C1 segment of cervical spinal cord (tissue), 14 donors: ENCODE data around the gene POLR3H.
"Not testable (repeated sequence)": the region's sequence is repeated elsewhere in the genome, so short reads cannot be mapped to it uniquely, and the experiment has no call there.

Source experiments
- DNase-seq, 14 donors: peaks; one replicate each; lab custom pipeline; 2025; lab: John Stamatoyannopoulos, UW

Gene POLR3H

GRCh38 chr22:41543854-41544670 lies at the start of gene POLR3H:
Gene POLR3H, minus strand, starts transcription at chr22:41544470. Its CDS starts 369 bp downstream, at chr22:41544101.
- peak; percentile 68 to 99 (median 92) for DNase-seq

GRCh38 chr22:41593336-41593960 lies 49.2 kb upstream of the POLR3H start:
- not testable (repeated sequence) for DNase-seq

- DNase-seq, result peak; percentile 95 to 100 (median 98)
Measured at GRCh38 chr22:41589391-41590241, 45.3 kb upstream of the POLR3H start, which contains the start of gene PMM1. Gene PMM1, minus strand, starts transcription at chr22:41589840. Its CDS starts 35 bp downstream, at chr22:41589805.

DNA sequence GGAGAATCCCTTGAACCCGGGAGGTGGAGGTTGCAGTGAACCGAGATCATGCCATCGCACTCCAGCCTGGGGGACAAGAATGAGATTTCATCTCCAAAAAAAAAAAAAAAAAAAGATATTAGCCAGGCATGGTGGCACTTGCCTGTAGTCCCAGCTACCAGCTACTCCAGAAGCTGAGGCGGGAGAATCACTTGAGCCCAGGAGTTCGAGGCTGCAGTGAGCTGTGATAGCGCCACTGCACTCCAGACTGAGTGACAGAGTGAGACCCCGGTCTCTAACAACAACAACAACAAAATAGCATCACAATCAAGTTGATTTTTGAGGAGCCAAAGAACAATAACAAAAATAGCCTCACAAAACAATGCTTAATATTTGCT lies 43.1 kb upstream of the POLR3H start:
- DNase-seq, result no peak

GRCh38 chr22:41585898-41586297 lies 41.6 kb upstream of the POLR3H start:
- DNase-seq, result no peak

DNA sequence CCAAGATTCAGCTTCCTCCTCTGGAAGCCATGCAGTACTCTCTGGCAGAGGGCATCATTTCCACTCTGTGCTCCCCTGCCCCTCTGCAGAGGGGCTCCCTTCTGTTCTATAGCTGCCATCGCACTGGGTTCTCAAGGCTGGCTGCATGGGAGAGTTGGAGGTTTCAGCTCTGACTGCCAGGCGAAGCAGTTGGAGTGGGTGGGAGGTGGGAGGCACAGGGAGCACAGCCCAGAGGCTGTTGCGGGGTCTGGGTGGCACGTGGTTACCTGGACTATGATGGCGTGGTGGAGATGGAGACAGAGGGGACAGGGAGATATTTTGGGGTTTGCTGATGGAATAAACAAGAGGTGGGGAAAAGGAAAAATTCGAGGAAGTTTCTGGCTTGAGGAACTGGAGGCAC lies 40.6 kb upstream of the POLR3H start:
- DNase-seq, result no peak

DNA sequence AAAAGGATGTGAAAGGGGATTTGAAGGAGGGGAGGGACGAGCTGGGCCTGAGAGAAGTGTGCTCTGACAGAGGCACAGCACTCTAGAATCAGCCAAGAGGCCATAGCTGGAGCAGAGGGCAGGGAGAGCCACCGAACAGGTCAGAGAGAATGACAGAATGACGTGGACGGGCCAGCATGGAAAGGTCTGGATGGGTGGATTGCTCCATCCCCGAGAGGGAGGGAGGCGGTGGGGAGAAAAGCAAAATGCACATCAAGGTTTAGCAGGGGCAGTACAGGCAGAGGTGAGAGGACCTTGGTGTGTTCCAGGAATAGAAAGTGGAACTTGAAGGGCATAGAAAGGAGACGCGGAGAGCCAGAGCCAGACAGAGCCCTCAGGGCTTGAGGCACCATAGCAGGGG lies 38.4 kb upstream of the POLR3H start:
- no peak for DNase-seq

DNA sequence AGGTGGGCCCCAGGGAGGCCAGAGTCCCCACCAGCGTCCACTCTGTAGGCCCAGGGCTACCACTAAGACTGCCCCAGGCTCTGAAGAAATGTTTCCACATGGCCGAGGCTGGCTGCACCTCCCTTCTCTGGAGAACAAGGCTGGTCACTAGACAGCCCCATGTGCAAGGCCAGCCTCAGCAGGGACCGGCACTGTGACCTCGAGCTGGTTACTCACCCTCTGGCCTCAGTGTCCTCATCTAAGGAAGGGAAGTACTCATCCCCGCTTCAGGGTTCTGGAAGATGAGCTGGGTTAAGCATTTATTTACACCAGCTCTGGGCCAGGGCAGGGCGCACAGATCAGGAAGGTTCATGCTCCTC lies 35.7 kb upstream of the POLR3H start:
- no peak for DNase-seq

GRCh38 chr22:41579297-41579996 lies 35.2 kb upstream of the POLR3H start:
- DNase-seq, result no peak

DNA sequence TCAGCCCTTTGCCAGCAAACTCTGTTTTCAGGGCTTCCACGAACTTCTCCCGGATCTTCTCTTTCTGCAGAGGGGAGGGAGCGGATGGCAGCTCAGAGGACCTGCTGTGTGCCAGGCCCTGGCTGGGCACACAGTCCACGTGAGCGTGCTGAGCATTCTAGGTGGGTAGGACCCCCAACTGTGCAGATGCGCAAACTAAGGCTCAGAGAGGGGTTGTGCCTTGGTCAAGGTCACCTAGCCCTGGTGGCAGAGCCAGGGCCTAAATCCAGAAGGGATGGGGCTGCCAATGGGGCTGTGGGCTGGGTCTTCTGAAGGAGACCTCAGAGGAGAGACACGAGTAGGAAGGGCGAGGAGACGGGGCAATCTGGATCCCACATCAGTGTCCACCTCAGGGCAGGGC lies 34.5 kb upstream of the POLR3H start:
- DNase-seq, result no peak

- DNase-seq, result no peak
Measured at GRCh38 chr22:41578114-41578513, 33.8 kb upstream of the POLR3H start.

- DNase-seq, result peak in 4 of 14 donors; percentile 9 to 59 (median 14)
Measured at GRCh38 chr22:41576877-41577276, 32.6 kb upstream of the POLR3H start.

DNA sequence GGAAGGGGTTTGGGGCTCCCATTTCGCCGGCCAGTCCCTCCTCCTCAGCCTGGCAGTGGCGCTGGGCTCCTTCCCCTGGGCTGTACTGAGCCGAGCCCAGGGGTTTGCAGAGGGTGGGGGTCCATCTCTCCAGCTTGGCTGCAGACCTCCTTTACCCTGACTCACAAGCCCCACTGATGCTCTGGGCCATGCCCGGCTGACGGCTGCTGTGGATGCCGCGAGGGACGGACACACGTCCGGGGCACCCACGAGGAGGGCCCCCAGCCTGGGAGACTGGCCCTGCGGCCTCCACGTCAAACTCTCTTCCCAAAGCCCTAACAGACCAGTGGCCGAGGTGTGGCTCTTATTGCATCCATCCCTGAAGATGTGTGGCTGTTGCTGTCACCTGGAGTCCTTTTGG lies 31.3 kb upstream of the POLR3H start:
- no peak for DNase-seq

DNA sequence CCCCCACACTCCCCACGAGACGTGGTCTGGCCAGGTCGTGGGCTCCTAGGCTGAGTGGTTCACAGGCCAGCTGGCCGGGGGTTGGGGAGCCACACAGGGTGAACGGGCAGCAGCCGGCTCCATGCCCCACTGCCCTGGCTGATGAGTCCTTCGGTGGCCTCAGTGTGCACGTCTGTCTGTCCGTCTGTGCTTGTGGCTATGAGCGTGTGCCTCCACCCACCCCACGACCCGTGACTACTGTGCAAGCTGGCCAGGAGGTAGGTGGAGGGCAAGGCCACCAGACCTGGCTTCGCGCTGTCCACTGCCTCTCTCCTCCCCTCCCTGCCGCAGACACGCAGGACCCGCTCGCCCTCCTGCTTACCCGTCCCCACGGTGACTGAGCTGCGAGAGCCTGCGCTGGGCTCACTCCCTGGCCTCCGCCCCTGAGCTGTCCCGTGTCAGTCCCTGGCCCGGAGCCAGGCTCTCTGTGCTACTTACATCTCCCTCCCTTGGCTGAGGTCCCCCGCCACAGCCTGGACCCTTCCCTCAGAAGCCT lies 30.6 kb upstream of the POLR3H start:
- DNase-seq, result peak in 7 of 14 donors; percentile 22 to 38 (median 35)

DNA sequence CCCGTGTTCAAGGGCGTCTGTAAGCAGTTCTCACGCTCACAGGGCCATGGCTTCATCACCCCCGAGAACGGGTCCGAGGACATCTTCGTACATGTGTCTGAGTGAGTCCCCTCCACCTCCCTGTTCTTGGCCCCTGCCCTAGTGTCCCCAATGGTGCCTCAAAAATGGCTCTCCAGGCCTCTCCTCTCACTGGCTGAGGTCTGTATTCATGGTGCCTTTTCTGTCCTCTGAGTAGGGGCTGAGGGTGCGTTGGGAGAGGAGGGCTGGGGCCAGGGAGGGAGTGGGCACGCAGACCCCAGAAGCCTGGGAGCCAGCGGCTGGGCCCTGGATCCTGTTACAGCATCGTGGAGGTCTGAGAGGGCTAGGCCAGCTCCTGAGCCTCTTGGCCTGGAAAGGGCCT lies 29.4 kb upstream of the POLR3H start:
- DNase-seq, result no peak

DNA sequence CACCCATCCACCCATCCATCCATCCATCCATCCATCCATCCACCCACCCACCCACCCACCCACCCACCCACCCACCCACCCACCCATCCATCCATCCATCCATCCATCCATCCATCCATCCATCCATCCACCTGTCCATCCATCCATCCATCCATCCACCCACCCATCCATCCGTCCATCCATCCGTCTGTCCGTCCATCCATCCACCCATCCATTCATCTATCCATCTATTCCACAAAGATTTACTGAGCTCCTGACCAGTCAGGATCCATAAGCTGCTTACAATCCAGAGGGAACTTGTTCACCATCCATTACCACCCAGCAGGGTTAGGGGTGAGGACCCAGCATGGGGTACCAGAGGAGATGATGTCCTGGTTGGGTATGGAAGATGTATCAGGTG lies 28.0 kb upstream of the POLR3H start:
- DNase-seq, result not testable (repeated sequence)

GRCh38 chr22:41571786-41572185 lies 27.5 kb upstream of the POLR3H start:
- no peak for DNase-seq

- no peak for DNase-seq
Measured at GRCh38 chr22:41570221-41570620, 26.0 kb upstream of the POLR3H start.

DNA sequence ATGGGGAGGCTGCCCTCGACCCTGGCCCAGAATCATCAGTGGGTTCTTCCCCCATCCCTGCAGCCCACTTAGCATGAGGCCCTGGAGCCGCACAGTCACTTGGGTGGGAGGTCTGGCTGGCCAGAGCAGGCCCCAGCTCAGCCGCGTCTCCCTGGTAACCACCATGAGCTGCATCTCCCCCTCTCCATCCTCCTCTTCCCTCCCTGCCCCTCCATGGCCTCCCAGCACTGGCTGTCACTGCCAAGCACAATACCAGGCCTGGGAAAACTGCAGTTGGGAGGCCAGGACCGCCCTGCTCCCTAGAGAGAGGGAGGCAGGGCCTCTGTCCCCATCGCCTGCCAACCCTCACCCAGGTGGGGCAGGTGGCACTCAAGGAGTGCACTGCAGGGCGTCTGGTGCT lies 24.5 kb upstream of the POLR3H start:
- peak in 2 of 14 donors; percentile 25 to 29 for DNase-seq

GRCh38 chr22:41567512-41567768 lies 23.2 kb upstream of the POLR3H start:
- no peak for DNase-seq

GRCh38 chr22:41565403-41566054 lies 21.3 kb upstream of the POLR3H start:
- DNase-seq, result peak in 6 of 14 donors; percentile 15 to 75 (median 20)
